Measurements from ENCODE around the gene MBOAT2. TPM values are rescaled to one million over a fixed set of nuclear protein-coding genes. Genes with fewer than 3 reads are reported as not detected.

MBOAT2 gene
- total and polyA plus RNA-seq, 4 donors: 0.57 to 65.5 (median 3.2) TPM

DNA sequence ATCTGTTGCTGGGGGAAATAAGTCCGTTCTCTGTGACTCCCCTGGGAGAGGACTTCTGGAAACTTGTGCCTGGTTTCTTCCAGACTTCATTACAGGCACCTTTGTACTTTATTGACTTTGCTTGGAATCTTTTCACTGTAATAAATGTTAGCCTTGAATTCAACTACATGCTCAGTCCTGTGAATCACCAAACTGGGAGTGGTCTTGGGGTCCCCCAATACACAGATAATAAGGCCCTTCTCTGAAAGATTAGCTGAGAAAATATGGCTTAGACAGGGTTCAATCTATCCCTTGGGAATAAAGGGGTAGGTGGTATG is 117.3 kb downstream of the MBOAT2 start (continued):
- TF ChIP-seq, protein P1, sequence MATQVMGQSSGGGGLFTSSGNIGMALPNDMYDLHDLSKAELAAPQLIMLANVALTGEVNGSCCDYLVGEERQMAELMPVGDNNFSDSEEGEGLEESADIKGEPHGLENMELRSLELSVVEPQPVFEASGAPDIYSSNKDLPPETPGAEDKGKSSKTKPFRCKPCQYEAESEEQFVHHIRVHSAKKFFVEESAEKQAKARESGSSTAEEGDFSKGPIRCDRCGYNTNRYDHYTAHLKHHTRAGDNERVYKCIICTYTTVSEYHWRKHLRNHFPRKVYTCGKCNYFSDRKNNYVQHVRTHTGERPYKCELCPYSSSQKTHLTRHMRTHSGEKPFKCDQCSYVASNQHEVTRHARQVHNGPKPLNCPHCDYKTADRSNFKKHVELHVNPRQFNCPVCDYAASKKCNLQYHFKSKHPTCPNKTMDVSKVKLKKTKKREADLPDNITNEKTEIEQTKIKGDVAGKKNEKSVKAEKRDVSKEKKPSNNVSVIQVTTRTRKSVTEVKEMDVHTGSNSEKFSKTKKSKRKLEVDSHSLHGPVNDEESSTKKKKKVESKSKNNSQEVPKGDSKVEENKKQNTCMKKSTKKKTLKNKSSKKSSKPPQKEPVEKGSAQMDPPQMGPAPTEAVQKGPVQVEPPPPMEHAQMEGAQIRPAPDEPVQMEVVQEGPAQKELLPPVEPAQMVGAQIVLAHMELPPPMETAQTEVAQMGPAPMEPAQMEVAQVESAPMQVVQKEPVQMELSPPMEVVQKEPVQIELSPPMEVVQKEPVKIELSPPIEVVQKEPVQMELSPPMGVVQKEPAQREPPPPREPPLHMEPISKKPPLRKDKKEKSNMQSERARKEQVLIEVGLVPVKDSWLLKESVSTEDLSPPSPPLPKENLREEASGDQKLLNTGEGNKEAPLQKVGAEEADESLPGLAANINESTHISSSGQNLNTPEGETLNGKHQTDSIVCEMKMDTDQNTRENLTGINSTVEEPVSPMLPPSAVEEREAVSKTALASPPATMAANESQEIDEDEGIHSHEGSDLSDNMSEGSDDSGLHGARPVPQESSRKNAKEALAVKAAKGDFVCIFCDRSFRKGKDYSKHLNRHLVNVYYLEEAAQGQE (IDR thresholded peaks at IDR 0.05): no peak
- TF ChIP-seq, protein P2, sequence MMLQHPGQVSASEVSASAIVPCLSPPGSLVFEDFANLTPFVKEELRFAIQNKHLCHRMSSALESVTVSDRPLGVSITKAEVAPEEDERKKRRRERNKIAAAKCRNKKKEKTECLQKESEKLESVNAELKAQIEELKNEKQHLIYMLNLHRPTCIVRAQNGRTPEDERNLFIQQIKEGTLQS (IDR thresholded peaks at IDR 0.05): no peak
- TF ChIP-seq, protein P3, sequence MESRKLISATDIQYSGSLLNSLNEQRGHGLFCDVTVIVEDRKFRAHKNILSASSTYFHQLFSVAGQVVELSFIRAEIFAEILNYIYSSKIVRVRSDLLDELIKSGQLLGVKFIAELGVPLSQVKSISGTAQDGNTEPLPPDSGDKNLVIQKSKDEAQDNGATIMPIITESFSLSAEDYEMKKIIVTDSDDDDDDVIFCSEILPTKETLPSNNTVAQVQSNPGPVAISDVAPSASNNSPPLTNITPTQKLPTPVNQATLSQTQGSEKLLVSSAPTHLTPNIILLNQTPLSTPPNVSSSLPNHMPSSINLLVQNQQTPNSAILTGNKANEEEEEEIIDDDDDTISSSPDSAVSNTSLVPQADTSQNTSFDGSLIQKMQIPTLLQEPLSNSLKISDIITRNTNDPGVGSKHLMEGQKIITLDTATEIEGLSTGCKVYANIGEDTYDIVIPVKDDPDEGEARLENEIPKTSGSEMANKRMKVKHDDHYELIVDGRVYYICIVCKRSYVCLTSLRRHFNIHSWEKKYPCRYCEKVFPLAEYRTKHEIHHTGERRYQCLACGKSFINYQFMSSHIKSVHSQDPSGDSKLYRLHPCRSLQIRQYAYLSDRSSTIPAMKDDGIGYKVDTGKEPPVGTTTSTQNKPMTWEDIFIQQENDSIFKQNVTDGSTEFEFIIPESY (IDR thresholded peaks at IDR 0.05): no peak
- TF ChIP-seq EGR1 (IDR thresholded peaks at IDR 0.05; ENCODE audit: low read depth in 2 of 2) (no peak), RXRA (IDR thresholded peaks at IDR 0.05) (no peak)

DNA sequence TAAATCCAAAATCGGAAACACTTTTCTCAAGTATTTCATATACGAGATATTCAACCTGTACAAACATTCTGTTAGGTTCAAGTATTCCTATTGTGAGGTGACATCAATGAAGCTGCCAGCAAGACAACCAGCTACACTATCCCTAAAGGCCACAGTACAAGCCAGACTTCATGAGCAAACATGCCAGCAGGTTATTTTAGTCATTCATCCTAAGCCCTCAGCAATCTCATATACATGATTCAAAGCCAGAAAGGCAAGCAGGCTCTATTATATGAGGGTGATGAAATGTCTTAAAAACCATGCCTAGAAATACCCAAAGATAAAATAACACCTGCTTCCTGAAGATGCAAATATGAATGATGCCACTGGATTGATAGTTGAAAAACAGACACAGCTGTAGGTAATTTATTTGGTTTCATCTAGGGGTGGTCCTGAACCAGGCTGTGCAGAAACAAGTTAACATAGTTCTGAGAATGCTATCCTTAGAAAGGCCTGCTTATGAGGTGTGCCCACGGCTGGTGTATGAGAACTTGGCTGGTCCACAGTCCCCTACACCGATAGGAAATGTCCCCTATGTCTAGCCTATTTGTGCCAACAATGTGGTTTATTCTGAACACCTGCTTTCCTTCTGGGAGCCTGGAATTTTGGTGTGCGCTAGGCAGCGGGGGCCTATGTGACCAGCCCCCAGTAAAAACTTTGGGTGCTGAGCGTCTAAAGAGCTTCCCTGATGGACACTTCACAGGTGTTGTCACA is 117.9 kb downstream of the MBOAT2 start:
- Histone ChIP-seq H3K27me3 (ENCODE audit: control insufficient read depth in 4 of 4, insufficient read depth in 4 of 4, low read length in 3 of 4) (peaks cover 0 to 5% (median 0%) of the 10 kb centered on the region in 4 donors), H3K9ac (ENCODE audit: low read depth in 1 of 2, low read length in 2 of 2) (no peak overlapping the region), H3K36me3 (ENCODE audit: control insufficient read depth in 4 of 4, insufficient read depth in 3 of 4, low read depth in 1 of 4, low read length in 3 of 4) (no peaks in the 10 kb centered on the region), H3K4me1 (ENCODE audit: control insufficient read depth in 4 of 4, insufficient read depth in 4 of 4, low read length in 3 of 4) (no peaks in the 10 kb centered on the region), H3K9me3 (ENCODE audit: control insufficient read depth in 4 of 4, low read length in 3 of 4) (no peaks in the 10 kb centered on the region), H3K4me3 (ENCODE audit: low read depth in 1 of 3, low read length in 3 of 3) (no peak overlapping the region), H3K27ac (ENCODE audit: low read depth in 1 of 2, low read length in 2 of 2) (no peak overlapping the region)
- DNase-seq (ENCODE audit: low spot score): no peak
- WGBS: 94% methylated on average over 7 of the region's 7 CpGs
- no peak for TF ChIP-seq FOXA1 (IDR thresholded peaks at IDR 0.05)
- TF ChIP-seq RAD21 (IDR thresholded peaks at IDR 0.05): no peak
- TF ChIP-seq HNF4G (IDR thresholded peaks at IDR 0.05): no peak
- TF ChIP-seq, protein P2 (IDR thresholded peaks at IDR 0.05): no peak
- TF ChIP-seq SP1 (IDR thresholded peaks at IDR 0.05): no peak
- no peak for TF ChIP-seq JUND (IDR thresholded peaks at IDR 0.05)

DNA sequence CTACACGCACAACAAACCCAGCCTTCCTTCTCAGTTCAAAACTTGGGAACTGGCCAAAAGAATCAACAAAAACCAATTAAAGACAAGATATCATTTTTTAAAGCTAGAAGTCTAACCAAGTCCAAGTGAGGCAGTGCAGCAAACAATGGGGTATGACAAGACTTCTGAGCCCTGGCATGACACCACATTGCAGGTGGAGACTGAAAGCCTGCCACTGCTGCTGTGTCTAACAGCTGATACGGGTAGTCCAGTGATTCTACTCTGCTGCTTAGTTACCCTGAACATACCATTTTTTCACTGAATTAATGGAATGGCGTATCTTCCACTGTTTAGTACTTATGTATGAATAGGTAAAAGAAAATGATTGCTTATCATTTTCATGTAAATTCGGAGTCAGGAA is 118.7 kb downstream of the MBOAT2 start:
- H3K27me3 ChIP-seq (ENCODE audit: control insufficient read depth in 4 of 4, insufficient read depth in 4 of 4, low read length in 3 of 4): peaks cover 0 to 6% (median 0%) of the 10 kb centered on the region in 4 donors

More for the DNA sequence above, 118.7 kb downstream of the MBOAT2 start:
- Histone ChIP-seq H3K36me3 (ENCODE audit: control insufficient read depth in 4 of 4, insufficient read depth in 3 of 4, low read depth in 1 of 4, low read length in 3 of 4) (no peaks in the 10 kb centered on the region), H3K4me1 (ENCODE audit: control insufficient read depth in 4 of 4, insufficient read depth in 4 of 4, low read length in 3 of 4) (no peaks in the 10 kb centered on the region), H3K4me3 (ENCODE audit: low read depth in 1 of 3, low read length in 3 of 3) (no peak overlapping the region), H3K9ac (ENCODE audit: low read depth in 1 of 2, low read length in 2 of 2) (no peak overlapping the region), H3K9me3 (ENCODE audit: control insufficient read depth in 4 of 4, low read length in 3 of 4) (no peaks in the 10 kb centered on the region), H3K27ac (ENCODE audit: low read depth in 1 of 2, low read length in 2 of 2) (no peak overlapping the region)
- TF ChIP-seq, protein P3 (IDR thresholded peaks at IDR 0.05): no peak
- TF ChIP-seq NR2F2 (IDR thresholded peaks at IDR 0.05) (no peak), SP1 (IDR thresholded peaks at IDR 0.05) (no peak), RAD21 (IDR thresholded peaks at IDR 0.05) (no peak), JUND (IDR thresholded peaks at IDR 0.05) (no peak), RXRA (IDR thresholded peaks at IDR 0.05) (no peak)
- 96% methylated on average over 4 of the region's 4 CpGs for WGBS
- DNase-seq (ENCODE audit: low spot score): no peak
